ENCODE measurements around the gene PRDM10.

PRDM10 gene

GRCh38 chr11:129935723-129936122 is 66.9 kb downstream of the PRDM10 start:
- H3K36me3 ChIP-seq (ENCODE audit: control insufficient read depth in 1 of 2, insufficient read depth in 2 of 2, low read length in 2 of 2): peaks cover 2 to 12% of the 10 kb centered on the region in 2 donors
- no peaks in the 10 kb centered on the region for H3K4me1 ChIP-seq (ENCODE audit: control insufficient read depth in 1 of 2, insufficient read depth in 2 of 2, low read length in 2 of 2)
- H3K27ac ChIP-seq (ENCODE audit: low read depth, low read length): no peak overlapping the region
- H3K27me3 ChIP-seq (ENCODE audit: control insufficient read depth in 1 of 2, insufficient read depth in 2 of 2, low read length in 2 of 2): no peaks in the 10 kb centered on the region
- no peak overlapping the region for H3K4me3 ChIP-seq (ENCODE audit: low read depth in 1 of 2, low read length in 2 of 2)
- H3K9me3 ChIP-seq (ENCODE audit: control insufficient read depth in 1 of 2, low read length in 2 of 2): no peaks in the 10 kb centered on the region
- H3K9ac ChIP-seq (ENCODE audit: low read depth in 1 of 2, low read length in 2 of 2): no peak overlapping the region

GRCh38 chr11:129933891-129934290 is 68.7 kb downstream of the PRDM10 start:
- Histone ChIP-seq H3K36me3 (ENCODE audit: control insufficient read depth in 1 of 2, insufficient read depth in 2 of 2, low read length in 2 of 2) (peaks cover 2 to 16% of the 10 kb centered on the region in 2 donors), H3K27me3 (ENCODE audit: control insufficient read depth in 1 of 2, insufficient read depth in 2 of 2, low read length in 2 of 2) (no peaks in the 10 kb centered on the region), H3K4me3 (ENCODE audit: low read depth in 1 of 2, low read length in 2 of 2) (no peak overlapping the region), H3K9ac (ENCODE audit: low read depth in 1 of 2, low read length in 2 of 2) (no peak overlapping the region), H3K27ac (ENCODE audit: low read depth, low read length) (no peak overlapping the region), H3K9me3 (ENCODE audit: control insufficient read depth in 1 of 2, low read length in 2 of 2) (no peaks in the 10 kb centered on the region), H3K4me1 (ENCODE audit: control insufficient read depth in 1 of 2, insufficient read depth in 2 of 2, low read length in 2 of 2) (no peaks in the 10 kb centered on the region)

GRCh38 chr11:129933262-129933661 is 69.4 kb downstream of the PRDM10 start:
- H3K36me3 ChIP-seq (ENCODE audit: control insufficient read depth in 1 of 2, insufficient read depth in 2 of 2, low read length in 2 of 2): peaks cover 2 to 16% of the 10 kb centered on the region in 2 donors
- H3K27me3 ChIP-seq (ENCODE audit: control insufficient read depth in 1 of 2, insufficient read depth in 2 of 2, low read length in 2 of 2): no peaks in the 10 kb centered on the region
- no peak overlapping the region for H3K9ac ChIP-seq (ENCODE audit: low read depth in 1 of 2, low read length in 2 of 2)
- H3K4me3 ChIP-seq (ENCODE audit: low read depth in 1 of 2, low read length in 2 of 2): no peak overlapping the region
- no peak overlapping the region for H3K27ac ChIP-seq (ENCODE audit: low read depth, low read length)
- no peaks in the 10 kb centered on the region for H3K4me1 ChIP-seq (ENCODE audit: control insufficient read depth in 1 of 2, insufficient read depth in 2 of 2, low read length in 2 of 2)
- H3K9me3 ChIP-seq (ENCODE audit: control insufficient read depth in 1 of 2, low read length in 2 of 2): no peaks in the 10 kb centered on the region

- H3K27ac ChIP-seq (ENCODE audit: low read depth, low read length): no peak overlapping the region
- peaks cover 2 to 16% of the 10 kb centered on the region in 2 donors for H3K36me3 ChIP-seq (ENCODE audit: control insufficient read depth in 1 of 2, insufficient read depth in 2 of 2, low read length in 2 of 2)
- no peaks in the 10 kb centered on the region for H3K27me3 ChIP-seq (ENCODE audit: control insufficient read depth in 1 of 2, insufficient read depth in 2 of 2, low read length in 2 of 2)
- no peak overlapping the region for H3K4me3 ChIP-seq (ENCODE audit: low read depth in 1 of 2, low read length in 2 of 2)
- H3K4me1 ChIP-seq (ENCODE audit: control insufficient read depth in 1 of 2, insufficient read depth in 2 of 2, low read length in 2 of 2): no peaks in the 10 kb centered on the region
- H3K9ac ChIP-seq (ENCODE audit: low read depth in 1 of 2, low read length in 2 of 2): no peak overlapping the region
- no peaks in the 10 kb centered on the region for H3K9me3 ChIP-seq (ENCODE audit: control insufficient read depth in 1 of 2, low read length in 2 of 2)
Observed at GRCh38 chr11:129932381-129933067, 70.1 kb downstream of the PRDM10 start.

GRCh38 chr11:129930743-129931142 is 71.9 kb downstream of the PRDM10 start:
- Histone ChIP-seq H3K36me3 (ENCODE audit: control insufficient read depth in 1 of 2, insufficient read depth in 2 of 2, low read length in 2 of 2) (peaks cover 2 to 22% of the 10 kb centered on the region in 2 donors), H3K4me3 (ENCODE audit: low read depth in 1 of 2, low read length in 2 of 2) (no peak overlapping the region), H3K9me3 (ENCODE audit: control insufficient read depth in 1 of 2, low read length in 2 of 2) (no peaks in the 10 kb centered on the region)

GRCh38 chr11:129930296-129930695 is 72.3 kb downstream of the PRDM10 start:
- Histone ChIP-seq H3K27me3 (ENCODE audit: control insufficient read depth in 1 of 2, insufficient read depth in 2 of 2, low read length in 2 of 2) (no peaks in the 10 kb centered on the region), H3K9me3 (ENCODE audit: control insufficient read depth in 1 of 2, low read length in 2 of 2) (no peaks in the 10 kb centered on the region), H3K27ac (ENCODE audit: low read depth, low read length) (no peak overlapping the region), H3K4me1 (ENCODE audit: control insufficient read depth in 1 of 2, insufficient read depth in 2 of 2, low read length in 2 of 2) (no peaks in the 10 kb centered on the region), H3K9ac (ENCODE audit: low read depth in 1 of 2, low read length in 2 of 2) (no peak overlapping the region), H3K36me3 (ENCODE audit: control insufficient read depth in 1 of 2, insufficient read depth in 2 of 2, low read length in 2 of 2) (peaks cover 5 to 23% of the 10 kb centered on the region in 2 donors), H3K4me3 (ENCODE audit: low read depth in 1 of 2, low read length in 2 of 2) (no peak overlapping the region)

More at GRCh38 chr11:129930743-129931142, 71.9 kb downstream of the PRDM10 start:
- no peaks in the 10 kb centered on the region for H3K4me1 ChIP-seq (ENCODE audit: control insufficient read depth in 1 of 2, insufficient read depth in 2 of 2, low read length in 2 of 2)
- no peak overlapping the region for H3K9ac ChIP-seq (ENCODE audit: low read depth in 1 of 2, low read length in 2 of 2)
- no peak overlapping the region for H3K27ac ChIP-seq (ENCODE audit: low read depth, low read length)
- no peaks in the 10 kb centered on the region for H3K27me3 ChIP-seq (ENCODE audit: control insufficient read depth in 1 of 2, insufficient read depth in 2 of 2, low read length in 2 of 2)

GRCh38 chr11:129929721-129930120 is 72.9 kb downstream of the PRDM10 start:
- Histone ChIP-seq H3K9me3 (ENCODE audit: control insufficient read depth in 1 of 2, low read length in 2 of 2) (no peaks in the 10 kb centered on the region), H3K4me1 (ENCODE audit: control insufficient read depth in 1 of 2, insufficient read depth in 2 of 2, low read length in 2 of 2) (no peaks in the 10 kb centered on the region), H3K27me3 (ENCODE audit: control insufficient read depth in 1 of 2, insufficient read depth in 2 of 2, low read length in 2 of 2) (no peaks in the 10 kb centered on the region), H3K27ac (ENCODE audit: low read depth, low read length) (no peak overlapping the region), H3K36me3 (ENCODE audit: control insufficient read depth in 1 of 2, insufficient read depth in 2 of 2, low read length in 2 of 2) (peaks cover 11 to 27% of the 10 kb centered on the region in 2 donors), H3K4me3 (ENCODE audit: low read depth in 1 of 2, low read length in 2 of 2) (no peak overlapping the region), H3K9ac (ENCODE audit: low read depth in 1 of 2, low read length in 2 of 2) (no peak overlapping the region)

- Histone ChIP-seq H3K4me3 (ENCODE audit: low read depth in 1 of 2, low read length in 2 of 2) (no peak overlapping the region), H3K27ac (ENCODE audit: low read depth, low read length) (no peak overlapping the region), H3K9ac (ENCODE audit: low read depth in 1 of 2, low read length in 2 of 2) (no peak overlapping the region), H3K4me1 (ENCODE audit: control insufficient read depth in 1 of 2, insufficient read depth in 2 of 2, low read length in 2 of 2) (no peaks in the 10 kb centered on the region), H3K9me3 (ENCODE audit: control insufficient read depth in 1 of 2, low read length in 2 of 2) (no peaks in the 10 kb centered on the region), H3K27me3 (ENCODE audit: control insufficient read depth in 1 of 2, insufficient read depth in 2 of 2, low read length in 2 of 2) (no peaks in the 10 kb centered on the region), H3K36me3 (ENCODE audit: control insufficient read depth in 1 of 2, insufficient read depth in 2 of 2, low read length in 2 of 2) (peaks cover 13 to 29% of the 10 kb centered on the region in 2 donors)
Observed at GRCh38 chr11:129928923-129929692, 73.5 kb downstream of the PRDM10 start.

GRCh38 chr11:129922674-129923073 is 80.0 kb downstream of the PRDM10 start:
- H3K27ac ChIP-seq (ENCODE audit: low read depth, low read length): no peak overlapping the region
- peaks cover 17 to 32% of the 10 kb centered on the region in 2 donors for H3K36me3 ChIP-seq (ENCODE audit: control insufficient read depth in 1 of 2, insufficient read depth in 2 of 2, low read length in 2 of 2)
- no peak overlapping the region for H3K4me3 ChIP-seq (ENCODE audit: low read depth in 1 of 2, low read length in 2 of 2)
- H3K27me3 ChIP-seq (ENCODE audit: control insufficient read depth in 1 of 2, insufficient read depth in 2 of 2, low read length in 2 of 2): no peaks in the 10 kb centered on the region
- no peaks in the 10 kb centered on the region for H3K9me3 ChIP-seq (ENCODE audit: control insufficient read depth in 1 of 2, low read length in 2 of 2)
- H3K9ac ChIP-seq (ENCODE audit: low read depth in 1 of 2, low read length in 2 of 2): peak overlapping the region in 1 of 2 donors; percentile 12
- H3K4me1 ChIP-seq (ENCODE audit: control insufficient read depth in 1 of 2, insufficient read depth in 2 of 2, low read length in 2 of 2): peaks cover 0 to 4% of the 10 kb centered on the region in 2 donors

GRCh38 chr11:129918361-129918760 is 84.3 kb downstream of the PRDM10 start:
- Histone ChIP-seq H3K36me3 (ENCODE audit: control insufficient read depth in 1 of 2, insufficient read depth in 2 of 2, low read length in 2 of 2) (peaks cover 29 to 49% of the 10 kb centered on the region in 2 donors), H3K4me1 (ENCODE audit: control insufficient read depth in 1 of 2, insufficient read depth in 2 of 2, low read length in 2 of 2) (peaks cover 0 to 4% of the 10 kb centered on the region in 2 donors), H3K9ac (ENCODE audit: low read depth in 1 of 2, low read length in 2 of 2) (no peak overlapping the region), H3K27ac (ENCODE audit: low read depth, low read length) (no peak overlapping the region), H3K27me3 (ENCODE audit: control insufficient read depth in 1 of 2, insufficient read depth in 2 of 2, low read length in 2 of 2) (no peaks in the 10 kb centered on the region), H3K4me3 (ENCODE audit: low read depth in 1 of 2, low read length in 2 of 2) (no peak overlapping the region), H3K9me3 (ENCODE audit: control insufficient read depth in 1 of 2, low read length in 2 of 2) (no peaks in the 10 kb centered on the region)

Data from duodenal mucosa (tissue), 2 donors.